Stimulated activated CD8-positive, alpha-beta memory T cell treated with anti-CD3 and anti-CD28 coated beads, Interleukin-7, amount 100 ng/mL, for 4 hours (primary cell): ENCODE data around the gene CDCA7.
"Not testable (repeated sequence)": the region's sequence is repeated elsewhere in the genome, so short reads cannot be mapped to it uniquely, and the experiment has no call there.

Experiments
- DNase-seq, 2 donors: peaks; one replicate each; pipeline ENCODE4 v3.0.0-alpha.2; 2020; ENCODE audit warnings: low read depth in 2 of 2

Gene CDCA7

GRCh38 chr2:173354582-173355131 lies at the start of gene CDCA7:
Gene CDCA7 (plus strand): TSS chr2:173354872. CDS start chr2:173354964, 92 bp downstream.
- peak in 1 of 2 donors; percentile 12 for DNase-seq

DNA sequence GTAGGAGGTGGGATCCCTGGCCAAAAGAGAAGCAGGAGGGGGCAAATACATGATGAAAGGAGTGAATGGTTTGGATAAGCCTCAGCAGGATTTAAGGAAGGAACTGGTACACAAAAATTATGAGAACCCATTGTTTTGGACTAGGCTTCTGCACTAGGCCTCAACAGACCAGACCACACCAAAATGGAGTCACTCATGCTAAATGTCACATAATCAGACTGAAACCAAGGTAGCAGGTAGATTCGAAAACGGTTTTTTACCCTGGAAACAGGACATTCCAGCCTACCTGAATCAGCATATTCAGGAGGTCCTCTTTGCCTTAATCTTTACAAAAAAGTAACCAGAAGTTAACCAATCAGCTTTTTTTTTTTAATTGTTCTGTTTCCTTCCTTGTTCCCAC lies 49.4 kb upstream of the CDCA7 start:
- no peak for DNase-seq

DNA sequence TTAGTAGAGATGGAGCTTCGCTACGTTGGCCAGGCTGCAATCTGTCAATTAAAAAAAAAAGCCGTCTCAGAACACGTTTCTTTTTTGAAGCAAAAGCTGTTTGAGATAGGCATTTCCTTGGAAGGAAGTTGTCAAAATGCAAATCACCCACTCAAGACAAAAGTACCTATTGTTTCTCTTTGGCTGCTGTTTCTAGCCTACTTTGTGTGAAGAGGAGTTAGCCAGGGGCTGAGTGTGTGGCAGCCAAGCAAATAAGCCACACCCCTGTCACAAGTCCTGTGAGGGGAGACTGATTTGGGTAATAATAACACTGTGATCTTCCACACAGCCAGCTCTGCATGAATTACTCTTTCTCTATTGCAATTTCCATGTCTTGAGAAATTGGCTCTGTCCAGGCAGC lies 47.4 kb upstream of the CDCA7 start:
- no peak for DNase-seq

GRCh38 chr2:173309370-173309769 lies 45.3 kb upstream of the CDCA7 start:
- not testable (repeated sequence) for DNase-seq

DNA sequence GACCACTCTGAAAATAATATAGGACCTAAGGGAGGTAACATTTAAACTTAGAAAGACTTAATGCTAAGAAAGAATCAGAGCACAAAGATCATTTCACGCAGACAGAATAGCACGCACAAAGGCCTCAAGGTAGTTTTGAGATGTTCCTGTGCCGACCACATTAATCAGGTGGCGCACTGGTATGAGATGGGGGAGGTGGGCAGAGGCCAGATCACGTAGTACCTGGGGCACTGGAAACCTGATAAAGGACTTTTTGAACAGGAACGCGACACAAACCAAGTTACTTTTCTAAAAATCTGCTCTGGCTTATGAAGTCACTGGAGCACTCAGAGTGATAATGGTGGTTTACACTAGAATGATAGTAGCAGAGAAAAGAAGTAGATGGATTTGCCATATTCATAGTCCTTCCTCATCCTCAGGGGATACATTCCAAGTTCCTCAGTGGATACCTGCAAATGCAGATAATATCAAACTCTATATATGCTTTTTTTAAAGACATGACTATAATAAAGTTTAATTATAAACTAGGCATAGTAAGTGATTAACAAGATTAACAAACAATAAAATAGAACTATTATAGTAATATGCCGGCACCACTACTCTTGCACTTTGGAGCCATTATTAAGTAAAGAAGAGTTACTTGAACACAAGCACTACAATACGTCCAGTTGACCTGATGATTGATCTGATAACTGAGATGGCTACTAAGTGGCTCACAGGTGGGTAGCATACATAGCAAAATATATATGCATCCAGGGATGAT lies 42.6 kb upstream of the CDCA7 start:
- no peak for DNase-seq

- DNase-seq = no peak
Observed at GRCh38 chr2:173323371-173323770, 31.3 kb upstream of the CDCA7 start.

GRCh38 chr2:173326806-173327205 lies 27.9 kb upstream of the CDCA7 start:
- no peak for DNase-seq

DNA sequence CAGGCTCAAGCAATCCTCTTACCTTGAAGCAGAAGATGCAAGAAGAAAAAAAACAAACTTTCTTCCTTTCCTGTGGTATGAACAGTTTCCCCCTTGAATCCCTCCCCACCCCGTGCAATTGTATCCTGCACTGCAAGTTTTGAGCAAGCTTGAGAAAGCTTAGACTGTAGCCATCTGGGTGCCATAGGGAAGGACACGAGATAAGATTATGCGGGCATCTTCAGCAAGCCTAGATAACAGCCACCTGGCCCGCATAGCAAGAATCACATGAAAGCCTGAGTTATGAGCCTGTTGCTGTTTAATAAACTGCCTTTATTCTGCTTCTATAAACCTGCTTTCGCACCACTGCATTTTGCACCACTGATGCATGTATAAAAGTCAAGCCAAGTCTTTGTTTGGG lies 27.3 kb upstream of the CDCA7 start:
- DNase-seq = no peak

DNA sequence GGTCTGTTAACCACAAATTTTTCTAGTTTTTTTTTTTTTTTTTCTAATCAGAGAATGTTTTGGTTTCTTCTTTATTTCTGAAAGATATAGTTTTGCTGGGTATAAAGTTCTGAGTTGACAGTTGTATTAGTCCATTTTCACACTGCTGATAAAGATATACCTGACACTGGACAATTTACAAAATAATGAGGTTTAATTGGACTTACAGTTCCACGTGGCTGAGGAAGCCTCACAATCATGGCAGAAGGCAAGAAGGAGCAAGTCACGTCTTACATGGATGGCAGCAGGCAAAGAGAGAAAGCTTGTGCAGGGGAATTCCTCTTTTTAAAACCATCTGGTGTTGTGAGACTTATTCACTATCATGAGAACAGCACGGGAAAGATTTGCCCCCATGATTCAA lies 21.7 kb upstream of the CDCA7 start:
- not testable (repeated sequence) for DNase-seq

DNA sequence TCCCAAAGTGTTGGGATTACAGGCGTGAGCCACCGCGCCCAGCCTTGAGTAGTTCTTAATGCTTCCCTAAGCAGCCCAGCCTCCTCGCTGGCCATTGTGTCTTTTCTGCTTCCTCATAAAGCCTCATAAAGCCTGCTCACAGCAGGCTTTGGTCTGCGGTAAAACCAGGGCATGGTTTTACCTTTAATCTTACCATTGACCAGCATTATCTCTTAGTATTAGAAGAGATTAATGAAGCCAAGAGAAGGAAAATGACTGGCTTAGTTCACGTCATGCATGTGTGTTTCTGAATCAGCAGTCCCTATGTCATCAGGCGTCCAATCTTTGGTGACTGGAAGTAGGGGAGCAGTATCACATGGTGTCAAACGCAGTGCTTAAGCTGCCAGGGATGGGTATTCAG lies 14.9 kb upstream of the CDCA7 start:
- DNase-seq = no peak

DNA sequence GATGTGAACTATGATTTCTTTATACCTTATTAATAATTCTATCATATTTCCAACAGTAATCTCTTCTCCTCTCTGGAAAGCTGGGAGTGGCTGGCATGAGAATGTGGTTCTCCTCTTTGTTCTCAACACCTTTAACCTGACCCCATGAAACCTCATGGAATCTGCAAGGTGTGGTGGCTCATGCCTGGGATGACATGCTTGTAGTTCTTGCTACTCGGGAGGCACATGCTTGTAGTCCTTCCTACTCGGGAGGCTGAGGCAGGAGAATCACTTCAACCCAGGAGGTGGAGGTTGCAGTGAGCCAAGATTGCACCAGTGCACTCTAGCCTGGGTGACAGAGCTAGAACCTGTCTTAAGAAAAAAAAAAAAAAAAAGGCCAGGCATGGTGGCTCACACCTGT lies 10.8 kb upstream of the CDCA7 start:
- no peak for DNase-seq

DNA sequence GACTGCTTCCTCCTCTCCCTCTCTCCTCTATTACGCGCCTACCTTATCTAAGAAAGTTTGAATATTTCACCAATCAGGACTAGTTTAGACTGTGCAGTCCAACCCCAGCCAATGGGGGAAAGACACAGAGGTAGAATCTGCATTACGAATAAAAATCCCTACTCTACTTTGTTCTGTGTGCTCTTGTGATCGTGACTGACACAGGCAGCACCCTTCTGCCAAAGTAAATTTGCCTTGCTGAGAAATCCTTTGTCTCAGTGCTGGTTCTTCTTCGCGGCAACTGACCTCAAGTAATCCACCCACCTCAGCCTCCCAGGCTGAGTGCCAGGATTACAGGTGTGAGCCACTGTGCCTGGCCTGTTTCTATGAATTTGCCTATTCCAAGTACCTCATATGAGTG lies 8.6 kb upstream of the CDCA7 start:
- DNase-seq = no peak

- no peak for DNase-seq
Observed at GRCh38 chr2:173347305-173348168, 7.1 kb upstream of the CDCA7 start.

GRCh38 chr2:173349287-173349686 lies 5.4 kb upstream of the CDCA7 start:
- DNase-seq = no peak

DNA sequence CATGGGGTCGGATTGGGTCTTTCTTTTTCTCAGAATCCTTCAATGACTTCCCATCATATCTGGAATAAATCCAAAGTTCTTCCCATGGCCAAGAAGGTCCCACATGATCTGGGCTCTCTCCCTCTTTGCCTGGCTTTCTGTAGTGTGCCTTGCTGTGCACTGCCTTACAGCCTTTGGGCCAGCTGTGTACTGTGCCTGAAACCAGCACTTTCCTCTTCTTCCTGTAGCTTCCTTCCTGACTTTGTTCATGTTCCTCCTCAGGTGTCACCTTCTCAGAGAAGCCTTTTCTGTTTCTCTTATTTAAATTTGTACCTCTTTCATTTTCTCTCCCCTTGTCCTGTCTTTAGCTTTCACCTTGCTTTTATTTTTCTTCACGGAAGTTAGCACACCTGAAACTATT lies 4.3 kb upstream of the CDCA7 start:
- DNase-seq = no peak

DNA sequence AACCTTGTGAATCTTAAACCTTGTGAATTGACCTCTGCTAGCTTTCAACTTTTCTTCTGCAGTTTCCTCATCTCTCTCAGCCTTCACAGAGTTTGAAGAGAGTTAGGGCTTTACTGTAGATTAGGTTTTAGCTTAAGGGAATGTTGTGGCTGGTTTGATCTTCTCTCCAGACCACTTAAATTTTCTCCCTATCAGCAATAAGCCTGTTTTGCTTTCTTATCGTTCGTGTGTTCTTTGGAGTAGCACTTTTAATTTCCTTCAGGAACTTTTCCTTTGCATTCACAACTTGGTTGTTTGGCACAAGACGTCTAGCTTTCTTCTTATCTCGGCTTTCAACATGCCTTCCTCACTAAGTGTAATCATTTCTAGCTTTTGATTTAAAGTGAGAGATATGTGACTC lies 2.8 kb upstream of the CDCA7 start:
- DNase-seq = no peak

- no peak for DNase-seq
Observed at GRCh38 chr2:173353556-173353955, 1.1 kb upstream of the CDCA7 start.

GRCh38 chr2:173354073-173354581 lies 545 bp upstream of the CDCA7 start:
- DNase-seq = no peak

GRCh38 chr2:173355132-173355865 lies 627 bp downstream of the CDCA7 start:
- DNase-seq = no peak

DNA sequence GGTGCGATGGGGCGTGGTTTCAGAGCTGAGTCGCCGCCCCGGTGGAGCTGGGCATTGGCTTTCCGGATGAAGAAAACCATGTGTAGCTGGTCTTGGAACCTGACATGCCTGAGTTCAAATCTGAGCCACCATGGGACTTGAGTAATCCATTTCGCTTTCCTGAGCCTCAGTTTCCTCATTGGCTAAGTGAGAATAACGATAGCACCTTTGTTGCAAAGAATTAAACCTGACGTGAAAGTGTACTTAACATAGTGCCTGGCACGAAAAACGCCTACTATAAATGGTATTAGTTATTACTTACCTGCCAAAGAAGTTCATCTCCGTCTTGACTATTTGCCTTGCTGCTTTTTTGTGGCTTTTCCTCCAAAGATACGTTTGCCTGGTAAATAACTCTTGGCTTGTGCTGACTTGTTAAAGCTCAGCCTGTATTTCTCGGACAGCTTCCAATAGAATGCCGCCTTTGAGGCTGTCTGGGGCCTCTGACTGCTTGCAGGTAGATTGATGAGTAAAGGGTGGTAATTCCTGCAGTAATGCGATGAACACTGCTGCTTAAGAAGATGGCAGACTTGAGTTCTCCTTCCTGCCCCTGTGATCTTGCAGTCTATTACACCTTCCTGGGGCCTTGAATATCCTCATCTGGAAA lies 1.3 kb downstream of the CDCA7 start:
- no peak for DNase-seq

DNA sequence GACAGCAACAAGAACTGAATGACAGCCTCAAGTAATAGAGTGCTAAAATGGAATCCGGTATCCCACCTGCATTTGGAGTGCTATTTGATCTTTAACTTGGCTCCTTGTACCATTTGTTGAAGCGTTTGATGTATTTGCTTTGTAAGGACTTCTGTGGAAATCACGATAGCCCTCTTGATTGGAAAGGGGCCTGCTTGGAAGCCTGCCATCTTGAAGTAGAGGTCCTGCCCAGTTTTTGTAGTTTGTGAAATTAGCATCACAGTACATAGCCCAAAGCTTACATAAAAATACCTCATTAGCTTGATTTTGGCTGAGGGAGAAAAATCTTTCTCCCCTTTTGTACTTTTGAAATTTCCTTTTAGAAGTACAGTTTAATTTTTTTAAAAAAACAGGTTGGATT lies 2.7 kb downstream of the CDCA7 start:
- no peak for DNase-seq
